Keratinocyte (primary cell): Measurements from ENCODE around the gene NHP2.

Experiments used
- CTCF ChIP-seq, 3 experiments: IDR thresholded peaks in 1 of 3; conservative IDR thresholded peaks in 1 of 3; optimal IDR thresholded peaks in 1 of 3; 2 replicates in 2 of 3; 3 replicates in 1 of 3; pipeline versions ENCODE3 to v1.5.1; 2011; ENCODE audit warnings: low read length in 3 of 3, mild to moderate bottlenecking in 3 of 3, moderate library complexity in 2 of 3, control low read depth in 1 of 3, inconsistent platforms in 1 of 3; ENCODE audit not compliant: insufficient read depth in 2 of 3; ENCODE audit errors: extremely low read depth in 1 of 3
- EZH2 ChIP-seq: IDR thresholded peaks from one replicate; pipeline ENCODE4 v1.6.1; 2012; ENCODE audit warnings: inconsistent platforms, mild to moderate bottlenecking, low read length, moderate library complexity

- TF ChIP-seq EZH2 (no peak), CTCF (optimal IDR thresholded peaks at IDR 0.05 in 1 of 3, IDR thresholded peaks at IDR 0.05 in 1 of 3, conservative IDR thresholded peaks at IDR 0.05 in 1 of 3; ENCODE audit: extremely low read depth in 1 of 3, insufficient read depth in 2 of 3, low read length in 3 of 3) (no peak)
Observed at GRCh38 chr5:178123966-178124925, 29.4 kb downstream of the NHP2 start.
